IPS-NIHi11 (cell line): ENCODE data around the gene PTAFR.

ENCODE experiments used
- DNase-seq: peaks from one replicate; pipeline ENCODE4 v3.0.0; 2012; ENCODE audit warnings: mixed read lengths, low spot score

Gene PTAFR

DNA sequence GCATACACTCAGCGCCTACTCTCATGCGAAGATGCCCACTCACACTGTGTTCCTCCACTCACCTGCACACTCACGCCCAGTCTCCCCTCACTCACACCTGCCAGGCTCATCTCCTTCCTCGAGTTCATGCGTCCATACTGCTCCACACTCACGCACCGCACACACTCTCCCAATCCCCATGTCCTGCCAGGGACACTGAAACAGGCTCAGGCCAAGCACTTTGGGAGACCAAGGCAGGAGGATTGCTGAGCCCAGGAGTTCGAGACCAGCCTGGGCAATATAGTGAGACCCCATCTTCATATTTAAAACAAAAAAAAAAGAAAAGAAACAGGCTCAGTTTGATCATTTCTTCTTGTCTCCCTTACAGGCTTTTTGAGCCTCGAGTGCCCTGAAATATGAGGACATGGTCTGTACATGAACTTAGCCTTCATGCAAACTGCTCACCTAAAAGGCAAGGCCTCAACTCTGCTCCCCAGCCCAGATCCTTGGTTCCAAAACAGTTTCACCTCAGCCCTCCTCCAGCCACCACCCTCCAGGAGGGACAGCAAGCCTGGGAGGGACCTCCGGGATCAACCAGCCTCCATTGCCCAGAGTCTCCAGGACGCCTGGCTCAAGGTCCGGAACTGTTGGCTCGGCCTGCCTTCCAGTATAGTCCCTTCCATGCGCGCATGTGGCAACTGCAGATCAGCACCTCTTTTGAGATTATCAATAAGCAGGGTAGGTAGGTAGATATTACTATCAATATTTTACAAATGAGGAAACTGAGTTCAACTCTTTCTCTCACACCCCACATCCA lies 2.4 kb upstream of the PTAFR start:
- no peak for DNase-seq

DNA sequence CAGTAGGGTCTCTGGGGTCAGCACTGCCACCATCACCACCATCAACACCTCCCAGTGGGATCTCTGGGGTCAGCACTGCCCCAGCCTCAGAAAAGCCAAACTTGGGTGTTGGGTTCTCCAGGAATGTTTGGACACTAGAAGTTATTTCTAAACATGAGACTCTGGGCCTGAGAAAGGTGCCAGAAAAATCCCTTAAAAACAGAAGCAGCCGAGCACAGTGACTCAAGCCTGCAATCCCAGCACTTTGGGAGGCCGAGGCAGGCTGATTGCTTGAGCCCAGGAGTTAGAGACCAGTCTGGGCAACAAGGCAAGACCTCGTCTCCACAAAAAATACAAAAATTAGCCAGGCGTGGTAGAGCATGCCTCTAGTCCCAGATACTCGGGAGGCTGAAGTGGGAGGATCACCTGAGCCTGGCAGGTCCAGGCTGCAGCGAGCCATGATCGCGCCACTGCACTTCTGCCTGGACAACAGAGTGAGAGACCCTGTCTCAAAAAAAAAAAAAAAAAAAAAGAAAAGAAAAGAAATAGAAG lies 470 bp downstream of the PTAFR start:
- no peak for DNase-seq

- no peak for DNase-seq
These were observed 2.6 kb downstream of the PTAFR start for GRCh38 chr1:28173980-28174297.

GRCh38 chr1:28173151-28173979 lies 3.1 kb downstream of the PTAFR start:
- DNase-seq, result no peak

- no peak for DNase-seq
These were observed 3.8 kb downstream of the PTAFR start for GRCh38 chr1:28172713-28173150.

DNA sequence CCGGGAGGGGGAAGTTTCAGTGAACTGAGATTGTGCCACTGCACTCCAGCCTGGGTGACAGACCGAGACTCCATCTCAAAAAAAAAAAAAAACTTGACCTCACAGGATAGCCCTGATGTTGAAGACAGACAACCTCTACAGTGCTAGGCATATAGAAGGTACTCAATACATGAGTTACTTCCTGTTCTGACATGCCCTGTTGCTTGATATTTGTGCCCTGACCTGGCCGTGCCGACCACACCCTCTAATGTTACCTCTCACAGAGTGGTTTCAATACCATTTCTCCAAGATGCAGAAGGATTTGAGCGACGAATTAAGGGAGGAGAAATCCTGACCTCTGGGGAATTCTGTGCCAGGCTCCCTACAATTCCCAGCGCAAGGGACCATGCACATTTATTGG lies 5.2 kb downstream of the PTAFR start:
- no peak for DNase-seq

DNA sequence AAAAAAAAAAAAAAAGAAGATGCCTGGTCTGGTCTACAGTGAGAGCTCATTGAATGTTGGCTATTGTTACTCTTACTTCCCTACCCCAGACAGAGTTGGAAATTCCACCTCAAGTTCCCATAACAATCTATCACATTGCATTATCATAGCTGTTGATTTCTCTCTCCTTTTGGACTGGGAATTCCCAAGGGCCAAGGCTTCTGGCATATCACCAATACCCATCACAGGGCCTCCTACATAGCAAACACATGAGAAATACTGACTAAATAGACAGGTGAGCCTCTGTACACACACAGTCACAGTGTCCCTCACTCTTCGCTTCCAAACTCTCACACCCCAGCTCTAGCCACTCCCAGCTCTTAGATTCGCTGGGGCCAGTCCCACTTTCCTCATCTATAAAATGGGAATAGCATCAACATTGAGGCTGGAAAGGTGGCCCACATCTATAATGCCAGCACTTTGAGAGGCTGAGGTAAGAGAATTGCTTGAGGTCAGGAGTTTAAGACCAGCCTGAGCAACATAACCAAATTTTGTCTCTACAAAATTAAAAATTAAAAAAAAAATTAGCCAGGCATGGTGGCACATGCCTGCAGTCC lies 6.4 kb downstream of the PTAFR start:
- no peak for DNase-seq

DNA sequence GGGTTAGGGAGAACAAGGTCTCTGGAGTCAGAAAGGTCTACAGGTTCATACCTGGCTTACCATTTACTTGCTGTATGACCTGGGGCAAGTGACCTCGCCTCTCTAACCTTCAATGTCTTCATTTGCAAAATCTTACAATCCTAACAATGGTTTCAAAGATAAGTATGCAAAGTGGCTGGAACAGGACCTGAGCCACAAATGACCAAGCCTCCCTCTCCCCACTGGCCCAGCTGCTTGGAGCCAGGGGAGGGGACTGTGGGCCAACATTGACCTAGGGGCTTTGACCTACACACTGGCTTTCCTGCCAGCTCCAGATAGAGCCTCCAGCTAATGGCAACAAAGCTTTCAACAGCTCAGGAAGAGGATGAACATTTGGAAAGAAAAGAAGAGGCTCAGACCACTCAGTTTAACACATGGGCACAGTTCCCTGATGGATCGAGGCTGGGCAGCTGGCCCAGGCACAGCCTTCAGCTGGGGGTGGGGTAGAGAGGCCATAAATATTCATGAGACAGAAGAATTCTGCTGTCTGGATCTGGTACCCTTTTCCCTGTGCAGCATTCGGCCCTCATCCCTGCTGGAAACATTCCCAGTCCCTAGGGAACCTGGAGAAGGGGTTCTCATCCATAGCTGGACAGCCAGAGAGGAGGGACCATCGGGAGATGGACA lies 12.9 kb downstream of the PTAFR start:
- no peak for DNase-seq

- no peak for DNase-seq
These were observed 14.3 kb downstream of the PTAFR start for GRCh38 chr1:28162151-28162550.

DNA sequence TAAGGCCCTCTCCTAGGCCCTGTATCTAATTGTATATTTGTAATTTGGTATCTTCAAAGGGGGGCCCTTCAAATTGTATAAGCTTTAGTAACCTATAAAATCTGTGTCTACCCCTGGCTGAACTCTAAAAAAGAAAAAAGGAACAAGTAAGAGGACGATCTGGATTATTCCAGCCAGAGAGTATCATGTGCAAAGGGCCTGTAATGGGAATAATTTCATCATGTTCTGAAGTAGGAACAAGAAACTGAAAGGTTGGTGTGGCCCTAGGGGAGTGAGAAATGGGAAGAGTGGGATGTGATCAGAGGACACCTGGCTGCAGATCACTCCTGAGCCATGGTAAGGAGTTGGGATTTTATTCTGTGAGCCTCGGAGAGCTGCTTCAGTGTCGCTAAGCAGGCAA lies 14.7 kb downstream of the PTAFR start:
- DNase-seq, result no peak

- no peak for DNase-seq
These were observed 15.7 kb downstream of the PTAFR start for GRCh38 chr1:28160782-28161266.

DNA sequence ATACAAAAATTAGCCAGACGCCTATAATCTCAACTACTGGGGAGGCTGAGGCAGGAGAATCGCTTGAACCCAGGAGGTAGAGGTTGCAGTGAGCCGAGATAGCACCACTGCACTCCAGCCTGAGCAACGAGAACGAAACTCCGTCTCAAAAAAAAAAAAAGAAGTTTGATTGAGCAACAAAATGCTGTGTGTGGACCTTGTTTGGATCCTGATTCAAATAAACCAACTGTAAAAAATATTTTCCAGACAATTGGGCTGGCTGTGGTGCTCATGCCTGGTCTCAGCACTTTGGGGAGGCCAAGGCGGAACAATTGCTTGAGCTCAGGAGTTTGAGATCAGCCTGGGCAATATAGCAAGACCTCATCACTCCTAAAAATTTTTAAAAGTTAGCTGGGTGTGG lies 16.8 kb downstream of the PTAFR start:
- DNase-seq, result no peak

DNA sequence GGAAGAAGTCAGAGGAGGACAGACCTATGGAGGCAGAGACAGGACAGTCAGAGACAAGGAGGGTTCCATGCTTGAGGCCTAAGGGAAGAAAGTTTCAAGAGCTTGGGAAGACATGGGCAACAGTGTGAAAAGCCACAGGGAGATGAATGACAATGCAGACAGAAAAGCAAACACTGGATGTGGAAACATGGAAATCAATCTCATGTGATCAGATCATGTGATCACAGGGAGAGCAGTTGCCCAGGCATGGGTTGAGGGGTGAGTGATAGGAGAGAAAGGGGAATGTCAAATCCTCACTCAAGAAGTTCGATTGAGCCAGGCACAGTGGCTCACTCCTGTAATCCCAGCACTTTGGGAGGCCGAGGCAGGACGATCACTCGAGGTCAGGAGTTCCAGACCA lies 17.2 kb downstream of the PTAFR start:
- DNase-seq, result no peak

DNA sequence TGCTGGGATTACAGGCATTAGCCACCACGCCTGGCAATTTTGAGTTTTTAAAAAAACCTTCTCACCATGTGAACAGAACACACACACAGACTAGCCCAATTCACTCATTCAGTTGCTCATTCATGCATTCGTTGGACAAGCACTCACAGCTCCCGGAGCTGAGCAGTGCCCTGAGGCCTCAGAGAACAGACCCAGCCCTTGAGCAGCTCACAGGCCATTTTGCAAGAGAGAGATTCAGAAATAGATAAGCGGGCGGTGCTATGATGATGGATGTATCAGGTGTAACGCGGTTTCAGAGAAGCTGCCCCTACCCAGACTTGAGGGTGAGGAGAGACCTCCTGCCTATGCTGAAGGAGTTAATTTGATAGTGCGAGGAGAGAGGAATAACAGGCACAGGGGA lies 18.6 kb downstream of the PTAFR start:
- DNase-seq, result no peak

- no peak for DNase-seq
These were observed 19.7 kb downstream of the PTAFR start for GRCh38 chr1:28156821-28157220.

GRCh38 chr1:28155628-28156027 lies 20.9 kb downstream of the PTAFR start:
- no peak for DNase-seq

- no peak for DNase-seq
These were observed 22.4 kb downstream of the PTAFR start for GRCh38 chr1:28154078-28154594.

- no peak for DNase-seq
These were observed 26.2 kb downstream of the PTAFR start for GRCh38 chr1:28150125-28150780.

DNA sequence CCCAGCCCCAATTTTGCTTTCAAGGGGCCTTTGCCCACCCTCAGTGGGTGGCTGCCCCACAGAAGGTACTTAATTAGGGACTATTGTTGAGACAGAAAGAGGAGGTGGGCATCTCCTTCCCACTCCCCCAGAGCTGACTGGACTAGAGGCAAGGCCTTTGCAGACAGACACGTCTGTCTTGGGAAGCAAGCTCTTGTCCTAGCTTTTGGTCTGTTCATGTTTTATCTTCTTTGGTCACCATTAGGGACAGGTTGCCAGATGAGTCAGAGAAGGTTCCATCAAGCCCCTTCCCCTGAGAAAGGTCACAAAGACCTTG lies 27.7 kb downstream of the PTAFR start:
- no peak for DNase-seq

GRCh38 chr1:28147264-28148094 lies 29.0 kb downstream of the PTAFR start:
- peak; percentile 55 for DNase-seq

GRCh38 chr1:28145728-28146127 lies 30.8 kb downstream of the PTAFR start:
- DNase-seq, result no peak
